ENCODE measurements around the gene BCOR.

The BCOR gene

DNA sequence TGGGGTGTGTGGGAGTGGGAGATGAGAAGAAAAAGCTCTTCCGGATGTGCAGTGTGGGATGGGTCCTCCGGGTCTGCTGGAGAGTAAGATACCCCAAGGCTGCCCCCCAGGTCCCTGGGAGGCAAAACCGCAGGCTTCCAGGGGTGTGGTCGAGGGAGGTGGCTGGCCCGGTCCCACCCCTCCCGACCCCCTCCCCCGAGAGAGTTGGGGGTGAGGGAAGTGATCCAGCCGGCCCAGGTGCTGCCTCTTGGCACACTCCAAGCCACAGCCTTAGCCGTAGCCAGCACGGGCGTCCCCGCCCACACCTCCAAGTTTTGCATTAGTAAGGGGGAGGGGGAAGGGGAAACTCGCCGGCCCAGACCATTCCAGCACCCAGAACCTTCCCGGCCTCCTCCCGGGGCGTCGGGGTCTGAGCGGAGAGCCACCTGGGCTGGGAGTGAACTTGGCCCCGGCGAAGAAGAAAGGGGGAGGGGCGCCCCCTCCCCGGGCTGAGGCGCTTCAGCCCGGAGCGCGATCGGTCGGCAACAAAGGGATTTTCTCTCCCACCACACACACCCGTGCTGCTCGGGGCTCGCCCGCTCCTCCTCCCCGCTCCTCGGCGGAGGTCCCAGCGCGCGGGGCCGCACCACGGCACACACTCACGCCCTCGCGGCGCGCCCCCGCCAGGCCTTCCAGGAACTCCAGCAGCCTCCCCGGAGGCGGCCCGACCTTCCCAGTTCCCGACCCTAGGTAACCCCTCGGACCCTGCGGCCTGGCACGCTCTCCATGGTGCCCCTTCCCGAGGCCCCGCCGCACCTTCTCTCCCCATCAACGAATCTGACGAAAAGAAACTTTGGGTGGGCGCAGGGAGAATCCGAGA, 14.4 kb downstream of the BCOR start:
- DNase-seq: peak; percentile 15

DNA sequence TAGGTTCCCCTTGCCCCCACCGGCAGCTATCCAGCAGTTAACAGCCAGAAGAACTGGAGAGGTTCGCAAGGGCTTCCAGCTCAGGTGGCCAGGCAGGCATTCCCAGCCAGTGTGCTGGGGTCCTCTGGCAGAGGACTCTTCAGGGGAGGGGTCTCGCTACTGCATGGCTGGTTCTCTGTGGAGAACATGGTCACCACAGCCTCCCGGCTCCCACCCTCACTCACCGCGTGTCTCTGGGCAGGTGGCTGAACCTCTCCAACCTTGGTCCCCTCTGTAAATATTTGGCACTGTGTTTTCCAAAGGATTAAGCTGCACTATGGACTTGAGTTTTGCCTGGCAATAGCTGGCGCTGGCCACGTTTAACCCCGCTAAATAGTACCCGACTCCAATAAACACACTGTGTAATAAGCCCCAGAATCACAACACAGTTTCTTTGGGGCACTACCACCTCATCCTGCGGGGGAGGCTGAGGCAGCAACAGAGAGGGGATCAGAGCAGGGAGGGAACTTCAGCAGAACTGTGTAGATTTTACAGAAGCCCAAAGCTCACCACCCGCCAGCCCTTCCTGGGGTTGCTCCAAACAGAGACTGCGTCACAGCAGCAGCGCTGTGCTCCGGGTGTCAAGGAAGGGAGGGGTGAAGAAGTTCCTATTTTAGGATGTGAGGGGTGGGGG, 15.2 kb downstream of the BCOR start:
- no peak for DNase-seq

DNA sequence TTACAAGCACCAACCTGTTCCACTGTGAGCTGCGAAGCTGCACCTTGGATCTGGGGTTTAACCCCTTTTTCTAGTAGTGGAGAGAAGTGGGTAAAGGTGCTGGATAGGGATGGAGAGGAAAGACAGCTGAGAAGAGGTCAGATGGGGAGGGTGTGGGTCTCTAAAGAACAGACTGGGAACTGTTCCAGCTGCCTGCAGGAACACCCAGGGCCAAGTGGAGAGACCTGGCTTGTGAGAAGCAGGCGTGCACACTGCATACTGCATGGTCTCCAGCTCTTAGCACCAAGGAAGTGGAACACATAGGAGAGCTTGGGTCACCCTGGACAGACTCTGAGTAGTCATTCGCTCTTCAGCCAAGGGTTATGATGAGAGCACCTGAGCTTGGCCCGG, 16.1 kb downstream of the BCOR start:
- no peak for DNase-seq

DNA sequence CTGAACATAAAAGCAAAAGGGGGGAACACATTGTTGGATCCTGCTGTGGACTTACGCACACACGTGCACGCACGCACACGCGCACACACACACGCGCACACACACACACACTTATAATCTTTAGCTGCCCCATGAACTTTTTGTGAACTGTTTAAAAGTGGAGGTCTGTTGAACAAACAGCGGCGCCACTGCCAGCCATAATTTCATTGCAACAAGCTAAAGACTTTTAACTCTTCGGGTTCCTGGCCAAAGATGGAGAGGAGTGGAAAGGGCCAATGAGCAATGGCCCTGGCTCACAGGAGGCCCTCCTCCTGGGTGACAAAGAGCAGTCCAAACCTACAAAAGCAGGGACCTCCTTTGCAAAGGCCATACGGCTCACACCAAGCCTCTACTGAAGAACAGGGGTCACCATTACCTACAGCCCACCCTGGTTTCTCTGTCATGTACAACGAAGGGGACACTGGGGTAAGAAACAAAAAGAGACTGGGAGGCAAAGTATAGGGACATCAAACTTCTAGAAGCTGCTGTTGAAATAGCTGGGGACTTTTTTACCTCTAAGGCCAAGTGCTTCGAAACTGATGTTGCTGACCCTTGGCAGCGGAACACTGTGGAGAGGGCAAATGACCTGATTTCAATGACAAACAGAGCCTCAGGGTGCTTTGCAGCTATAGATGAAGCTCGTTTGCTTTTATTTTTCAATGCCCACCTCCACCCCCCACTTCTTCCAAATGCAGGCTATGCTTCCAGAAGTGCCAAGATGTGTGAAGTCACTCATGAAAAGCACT, 16.7 kb downstream of the BCOR start:
- DNase-seq: no peak

DNA sequence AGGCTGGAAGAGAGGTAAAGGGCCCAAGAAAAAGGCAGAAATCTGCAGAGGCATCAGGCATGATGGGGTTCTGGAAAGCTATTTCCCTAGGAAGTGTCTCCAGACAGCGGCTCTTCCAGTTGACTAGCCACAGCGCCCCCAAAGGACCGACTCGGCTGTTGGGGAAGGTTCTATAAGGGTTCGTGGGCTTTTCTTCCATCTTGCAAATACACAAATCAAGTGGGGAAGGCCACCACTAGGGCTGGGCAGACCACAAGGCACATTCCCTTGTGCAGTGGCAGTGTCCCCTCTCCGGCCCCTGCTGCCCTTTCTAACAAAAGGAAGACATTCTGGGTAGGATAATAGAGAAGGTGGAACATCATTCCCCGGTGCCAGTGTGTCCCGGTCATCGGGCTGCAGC, 18.2 kb downstream of the BCOR start:
- no peak for DNase-seq

DNA sequence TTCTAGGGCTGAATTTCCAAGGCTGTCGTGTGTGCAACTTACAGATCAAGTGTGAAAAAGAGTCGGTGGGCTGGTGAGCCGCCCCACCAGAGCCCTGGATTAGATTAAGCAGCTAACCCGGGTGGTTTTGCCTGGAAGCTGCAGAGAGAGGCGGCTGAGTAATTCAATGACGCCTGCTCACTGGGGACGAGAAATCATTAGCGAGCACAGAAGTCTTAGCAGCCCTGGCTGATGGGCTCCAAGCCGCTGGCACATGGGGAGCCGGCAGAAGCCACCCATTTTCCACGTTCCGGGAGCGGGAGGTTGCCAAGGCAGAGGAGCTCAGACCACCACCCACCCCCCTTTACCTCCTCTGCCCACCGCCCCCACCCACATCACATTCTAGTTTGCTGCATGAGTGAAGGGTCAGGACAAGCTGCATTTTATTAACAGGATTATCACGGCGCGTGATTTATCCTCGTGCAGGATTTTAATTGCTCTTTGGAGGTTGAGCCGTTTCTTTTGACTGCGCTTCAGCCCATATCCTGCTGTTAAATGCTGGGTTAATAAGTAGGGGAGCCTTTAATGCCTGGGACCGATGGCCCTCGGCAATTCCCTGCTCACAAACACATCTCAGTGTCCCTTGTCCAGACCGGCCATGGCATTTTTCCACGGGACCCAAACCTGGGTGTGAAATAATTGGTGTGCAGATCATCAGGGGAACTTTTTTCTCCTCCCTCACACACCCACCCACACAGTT, 19.1 kb downstream of the BCOR start:
- DNase-seq: no peak

GRCh38 chrX:40077906-40078305, 19.9 kb downstream of the BCOR start:
- DNase-seq: no peak

DNA sequence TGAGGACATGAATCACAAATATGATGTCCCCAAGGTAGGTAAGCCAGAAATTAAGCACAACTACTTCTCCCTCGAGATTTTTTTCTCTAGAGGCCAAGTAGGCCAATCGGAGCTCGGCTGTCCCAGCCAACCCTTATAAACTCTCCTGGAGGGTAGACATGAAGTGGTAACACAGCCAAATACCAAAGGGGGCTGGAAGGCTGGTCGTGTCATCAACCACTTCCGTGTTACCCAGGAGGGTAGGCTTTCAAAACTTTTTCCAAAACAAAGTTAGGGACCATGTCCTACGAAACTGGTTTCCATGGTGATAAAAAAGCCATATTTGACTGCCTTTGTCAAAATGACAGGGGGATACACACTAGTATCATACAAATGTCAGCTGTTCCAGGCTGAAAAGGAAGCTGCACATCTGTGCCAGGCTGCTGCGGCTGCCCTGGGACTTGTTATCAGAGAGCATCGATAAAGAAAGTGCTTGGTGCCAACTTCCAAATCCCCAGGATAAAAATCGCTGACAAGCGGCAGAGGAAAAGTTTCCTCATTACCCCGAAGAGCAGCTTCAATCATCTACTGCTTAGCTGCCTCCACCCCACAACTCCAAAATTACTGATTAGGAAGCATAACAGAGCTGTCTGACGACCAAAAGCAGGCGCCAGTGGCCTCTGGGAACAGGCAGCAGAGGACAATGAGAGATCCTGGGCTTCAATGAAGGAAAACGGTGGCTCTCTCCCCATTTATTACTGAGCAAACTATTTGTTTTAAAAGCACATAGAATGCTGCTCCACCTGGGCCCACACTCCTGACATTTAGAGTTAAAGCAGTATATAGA, 20.8 kb downstream of the BCOR start:
- DNase-seq: no peak

GRCh38 chrX:40074959-40075332, 22.8 kb downstream of the BCOR start:
- DNase-seq: no peak

- DNase-seq: no peak
Measured at GRCh38 chrX:40074080-40074958, 23.4 kb downstream of the BCOR start.

DNA sequence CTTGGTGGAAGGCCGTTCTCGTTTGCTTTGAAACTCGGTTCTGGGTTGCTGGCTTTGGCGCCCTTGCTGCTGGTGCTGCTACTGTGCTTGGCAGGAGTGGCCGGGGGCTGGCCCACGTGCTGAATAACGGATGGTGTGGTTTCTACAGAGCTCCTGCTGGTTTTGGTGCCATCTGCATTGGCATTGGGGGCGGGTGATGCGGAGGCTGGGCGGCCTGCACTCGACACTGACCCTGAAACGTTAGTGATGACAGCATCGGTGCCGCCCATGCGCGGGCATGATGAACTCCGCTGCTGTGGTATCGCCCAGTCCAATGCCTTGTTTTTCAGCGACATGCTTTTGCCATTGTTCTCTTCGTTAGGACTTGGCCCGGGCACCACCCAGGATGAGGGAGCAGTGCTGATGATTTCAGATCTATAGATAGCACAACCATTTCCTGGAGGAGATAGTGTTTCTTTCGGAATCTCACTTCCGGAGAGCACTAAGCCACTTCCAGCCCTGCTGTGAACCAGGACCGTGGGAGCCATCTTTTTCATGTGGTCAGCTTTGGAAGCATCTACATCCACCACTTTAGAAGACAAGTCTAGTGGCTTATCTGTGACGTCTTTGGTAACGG, 24.2 kb downstream of the BCOR start:
- no peak for DNase-seq

GRCh38 chrX:40072246-40072645, 25.5 kb downstream of the BCOR start:
- no peak for DNase-seq

DNA sequence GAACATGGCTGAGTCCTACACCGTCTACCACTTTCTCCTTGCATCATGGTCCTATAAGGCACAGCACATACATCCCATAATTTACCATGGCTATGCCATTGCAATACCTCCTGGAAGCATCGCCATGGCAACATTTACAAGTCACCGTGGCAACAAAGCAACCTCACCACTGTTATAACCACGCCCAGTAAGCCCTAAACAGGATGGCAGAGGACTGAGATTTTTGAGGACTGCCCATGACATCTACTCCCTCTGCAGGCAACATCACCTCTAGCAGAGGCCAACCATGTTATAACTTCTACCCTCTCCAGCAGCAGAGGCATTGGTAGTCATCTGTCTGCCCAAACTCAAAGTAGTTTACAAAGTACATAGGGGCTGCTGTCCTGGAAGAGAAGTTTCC, 29.7 kb downstream of the BCOR start:
- no peak for DNase-seq

- no peak for DNase-seq
Measured at GRCh38 chrX:40066700-40067099, 31.1 kb downstream of the BCOR start.

GRCh38 chrX:40065296-40066046, 32.3 kb downstream of the BCOR start:
- DNase-seq: no peak

- DNase-seq: no peak
Measured at GRCh38 chrX:40064055-40064597, 33.6 kb downstream of the BCOR start.

DNA sequence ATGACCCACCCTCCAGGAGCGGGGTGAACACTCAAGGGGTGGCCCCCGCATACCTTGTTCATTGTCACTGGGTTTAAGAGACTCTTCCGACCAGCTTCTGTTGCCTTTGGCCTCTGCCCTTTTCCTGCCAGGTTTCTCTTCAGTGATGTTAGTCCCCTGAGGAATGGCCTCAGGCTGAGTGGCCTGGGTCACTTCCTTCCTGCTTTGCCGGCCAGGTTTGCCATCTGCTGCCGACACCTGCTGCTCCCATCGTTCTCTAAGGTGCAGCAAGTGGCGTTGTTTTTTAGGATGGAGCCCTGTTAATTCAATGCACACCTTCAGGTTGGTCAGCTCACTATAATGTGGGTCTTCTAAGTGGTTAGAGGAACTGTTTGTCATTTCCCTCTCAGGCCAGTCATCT, 34.2 kb downstream of the BCOR start:
- no peak for DNase-seq

- no peak for DNase-seq
Measured at GRCh38 chrX:40062525-40063155, 35.1 kb downstream of the BCOR start.

Data from stimulated activated CD4-positive, alpha-beta T cell treated with anti-CD3 and anti-CD28 coated beads, Interleukin-4, amount 100 ng/mL, for 24 hours (primary cell).